DMS114 treated with DMSO at 0.1 percent for 48 hours (cell line): Measurements from ENCODE around the gene KCTD3.

Experiments
- DNase-seq: peaks from one replicate; lab custom pipeline; 2025; ENCODE audit not compliant: unreplicated experiment; lab: John Stamatoyannopoulos, UW

KCTD3 gene

GRCh38 chr1:215566556-215567490 is at the start of gene KCTD3:
Gene KCTD3, plus strand, starts transcription at chr1:215567304. Its CDS starts 382 bp downstream, at chr1:215567686.
- peak; percentile 40 for DNase-seq

DNA sequence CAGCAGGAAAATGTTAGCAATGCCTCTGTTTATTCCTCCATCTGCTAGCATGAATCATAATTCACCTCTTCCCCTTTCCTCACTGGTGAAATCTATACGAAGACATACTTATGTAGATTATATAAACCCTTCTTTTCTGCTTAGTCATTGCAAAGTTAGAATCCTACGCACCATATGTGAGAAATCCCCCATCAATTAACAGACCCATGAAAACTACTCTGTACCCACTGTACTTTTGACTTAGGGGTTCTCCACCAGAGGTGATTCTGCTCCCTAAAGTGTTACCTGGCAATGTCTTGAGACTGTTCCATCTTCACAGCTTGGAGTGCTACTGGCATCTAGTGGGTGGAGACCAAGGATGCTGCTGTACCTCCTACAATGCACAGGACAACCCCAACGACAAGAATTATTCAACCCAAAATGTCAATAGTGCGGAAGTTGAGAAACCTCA is 49.6 kb upstream of the KCTD3 start:
- no peak for DNase-seq

DNA sequence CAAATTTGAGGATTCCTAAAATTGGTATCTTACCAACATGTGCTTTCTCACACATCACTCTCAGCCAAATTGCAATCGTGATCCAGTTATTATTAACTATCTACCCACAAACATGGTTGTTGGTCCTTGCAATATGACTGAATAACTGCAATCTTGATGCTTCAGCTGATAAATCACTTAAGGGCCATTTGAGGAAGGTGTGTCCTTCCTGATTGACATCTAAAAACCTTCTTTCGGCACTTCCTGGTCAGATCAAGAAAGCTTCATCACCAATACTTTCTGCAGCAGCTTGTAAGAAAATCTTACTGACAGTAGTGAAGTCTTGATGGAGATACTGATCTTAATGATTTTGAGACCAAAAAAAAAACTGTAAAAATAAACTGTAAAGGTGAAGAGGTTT is 48.5 kb upstream of the KCTD3 start:
- DNase-seq, result no peak

DNA sequence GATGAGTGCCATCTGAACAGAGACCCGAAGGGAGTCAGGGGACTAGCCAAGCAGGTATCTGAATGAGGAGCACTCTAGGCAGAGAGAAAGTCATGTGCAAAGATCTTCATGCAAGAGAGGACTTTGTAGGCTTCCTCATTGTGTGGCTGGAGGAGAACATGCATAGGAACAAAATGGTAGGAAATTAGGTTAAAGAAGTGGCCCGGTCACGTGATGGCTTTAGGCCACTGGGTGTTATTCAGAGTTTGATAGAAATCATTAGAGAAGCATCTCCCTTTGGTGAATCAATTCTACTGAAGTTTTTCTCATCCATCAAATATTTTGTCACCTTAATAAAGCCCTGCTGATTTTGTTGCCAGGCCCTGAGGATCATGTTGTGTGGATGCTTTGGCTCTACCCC is 45.8 kb upstream of the KCTD3 start:
- no peak for DNase-seq

GRCh38 chr1:215523128-215523861 is 43.8 kb upstream of the KCTD3 start:
- DNase-seq, result no peak

- no peak for DNase-seq
Measured at GRCh38 chr1:215523906-215524305, 43.2 kb upstream of the KCTD3 start.

DNA sequence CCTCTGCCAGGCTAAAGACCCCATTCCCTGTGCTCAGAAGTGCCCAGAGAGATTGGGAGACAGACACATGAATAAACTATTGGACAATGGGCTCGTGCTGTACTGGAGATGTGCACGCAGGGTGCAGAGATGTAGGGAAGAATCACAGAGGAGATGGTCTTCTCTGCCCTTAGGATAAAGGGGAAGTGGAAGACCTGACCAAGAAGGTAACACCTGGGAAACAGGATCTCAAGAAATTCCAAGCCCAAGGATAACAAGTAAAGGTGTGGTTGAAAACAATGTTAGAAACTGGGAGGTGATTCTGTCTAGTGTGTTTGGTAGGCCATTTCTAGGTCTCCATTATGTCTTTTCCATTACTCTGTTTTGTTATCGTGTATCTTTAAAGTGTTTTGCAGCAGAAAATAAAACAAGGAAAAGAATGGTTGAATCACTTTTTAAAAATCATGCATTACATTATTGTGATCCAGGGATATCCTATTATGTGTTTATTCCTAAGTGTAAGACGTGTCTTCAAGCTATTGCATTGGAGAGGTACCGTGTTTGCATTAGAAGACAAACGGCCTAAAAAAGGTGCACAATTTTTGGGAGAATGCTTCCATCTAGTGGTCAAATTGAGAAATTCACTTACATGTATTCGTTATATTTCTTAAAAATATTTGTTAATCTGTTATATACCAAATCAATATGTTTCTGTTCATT is 40.8 kb upstream of the KCTD3 start:
- DNase-seq, result peak; percentile 63

DNA sequence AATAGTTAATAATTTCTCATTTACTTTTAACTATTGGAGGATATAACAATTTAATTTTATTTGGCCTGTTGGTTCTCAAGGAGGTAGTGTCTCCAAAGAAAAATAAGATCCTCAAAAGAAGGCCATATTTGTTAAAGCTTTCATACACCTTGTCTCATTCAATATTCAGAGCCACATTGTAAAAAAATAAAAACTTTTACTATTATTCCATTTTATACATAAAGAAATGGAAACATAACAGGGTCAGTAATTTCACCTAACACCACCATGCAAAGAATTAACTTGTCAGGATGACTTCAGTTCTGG is 40.3 kb upstream of the KCTD3 start:
- no peak for DNase-seq

- DNase-seq, result no peak
Measured at GRCh38 chr1:215529111-215529510, 38.0 kb upstream of the KCTD3 start.

DNA sequence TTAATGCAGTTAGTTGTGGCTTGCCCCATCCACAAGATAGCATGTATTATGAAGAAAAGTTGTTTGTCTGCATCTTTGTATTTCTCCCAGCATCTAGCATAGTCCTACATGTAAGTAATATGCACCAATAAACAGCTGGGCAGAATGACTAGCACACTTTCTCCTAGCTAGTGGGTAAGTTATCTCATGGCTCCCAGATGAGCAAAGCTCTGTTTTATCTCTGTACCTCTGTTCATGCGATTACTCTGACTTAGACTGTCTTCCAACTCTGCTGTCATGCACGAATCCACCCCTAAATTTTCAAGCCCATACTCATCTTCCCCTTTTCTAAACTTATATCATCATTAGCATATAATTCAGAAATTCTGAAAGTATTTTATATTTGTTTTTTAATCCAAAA is 37.5 kb upstream of the KCTD3 start:
- no peak for DNase-seq

- DNase-seq, result no peak
Measured at GRCh38 chr1:215530401-215530984, 36.6 kb upstream of the KCTD3 start.

DNA sequence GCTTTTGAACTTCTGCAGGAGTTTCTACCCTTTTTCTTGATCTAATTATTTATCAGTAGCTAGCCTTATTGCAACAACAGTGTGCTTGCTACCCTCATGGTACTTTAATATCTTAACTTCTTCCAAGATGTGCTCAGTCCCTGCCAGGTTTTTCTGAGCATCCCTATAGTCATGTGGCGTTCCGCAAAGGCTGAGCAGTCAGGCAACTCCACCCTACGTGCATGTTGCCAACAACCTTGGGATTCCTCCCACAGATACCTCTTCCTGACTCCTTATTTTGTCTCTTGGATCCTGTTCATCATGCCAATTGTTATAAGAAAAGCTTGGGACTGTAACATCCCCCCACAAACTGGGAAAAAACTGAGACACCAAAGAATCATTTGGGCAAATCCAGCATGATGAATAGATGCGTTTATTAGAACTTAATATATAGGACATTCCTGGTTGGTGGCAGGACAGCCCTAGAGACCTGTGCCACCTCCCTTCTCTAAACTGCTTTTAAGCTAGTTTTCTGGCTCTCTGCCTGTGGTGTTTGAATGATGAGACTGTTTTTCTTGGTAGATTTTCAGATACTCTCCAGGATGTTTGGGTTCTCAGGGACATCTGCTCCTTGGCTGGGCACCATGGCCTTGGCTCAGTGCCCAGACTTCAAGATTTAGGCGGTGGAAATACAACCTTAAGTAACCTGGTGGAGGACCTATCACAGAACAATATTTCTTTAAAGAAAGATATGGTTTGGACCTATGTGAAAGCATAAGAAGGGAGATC is 27.1 kb upstream of the KCTD3 start:
- no peak for DNase-seq

- no peak for DNase-seq
Measured at GRCh38 chr1:215542301-215542700, 24.8 kb upstream of the KCTD3 start.

- no peak for DNase-seq
Measured at GRCh38 chr1:215543191-215543606, 23.9 kb upstream of the KCTD3 start.

GRCh38 chr1:215543806-215544205 is 23.3 kb upstream of the KCTD3 start:
- DNase-seq, result no peak

GRCh38 chr1:215544566-215544965 is 22.5 kb upstream of the KCTD3 start:
- DNase-seq, result no peak

- DNase-seq, result no peak
Measured at GRCh38 chr1:215545096-215545495, 22.0 kb upstream of the KCTD3 start.

- no peak for DNase-seq
Measured at GRCh38 chr1:215547011-215547410, 20.1 kb upstream of the KCTD3 start.

DNA sequence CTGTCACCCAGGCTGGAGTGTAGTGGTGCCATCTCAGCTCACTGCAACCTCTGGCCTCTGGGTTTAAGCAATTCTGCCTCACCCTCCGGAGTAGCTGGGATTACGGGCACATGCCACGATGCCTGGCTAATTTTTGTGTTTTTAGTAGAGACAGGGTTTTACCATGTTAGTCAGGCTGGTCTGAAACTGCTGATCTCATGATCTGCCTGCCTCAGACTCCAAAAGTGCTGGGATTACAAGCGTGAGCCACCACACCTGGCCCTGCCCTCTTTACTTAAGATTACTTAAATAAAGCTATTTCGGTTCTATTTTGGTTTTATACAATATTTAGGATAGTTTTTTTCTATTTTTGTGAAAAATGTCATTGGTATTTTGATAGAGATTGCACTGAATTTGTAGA is 15.3 kb upstream of the KCTD3 start:
- no peak for DNase-seq

DNA sequence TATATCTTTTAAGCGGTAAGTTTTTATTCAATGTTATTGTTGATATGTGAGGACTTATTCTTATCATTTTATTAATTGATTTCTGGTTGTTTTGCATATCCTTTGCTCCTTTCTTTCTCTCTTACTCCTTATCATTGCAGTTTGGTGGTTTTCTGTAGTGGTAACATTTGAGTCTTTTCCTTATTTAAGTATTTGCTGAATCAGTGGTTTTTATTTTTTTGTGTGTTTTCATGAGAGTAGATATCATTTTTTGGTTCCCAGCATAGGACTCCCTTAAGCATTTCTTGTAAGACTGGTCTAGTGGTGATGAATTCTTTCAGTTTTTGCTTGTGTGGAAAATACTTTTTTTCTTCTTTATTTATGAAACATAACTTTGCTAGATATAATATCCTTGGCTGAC is 12.2 kb upstream of the KCTD3 start:
- DNase-seq, result no peak

DNA sequence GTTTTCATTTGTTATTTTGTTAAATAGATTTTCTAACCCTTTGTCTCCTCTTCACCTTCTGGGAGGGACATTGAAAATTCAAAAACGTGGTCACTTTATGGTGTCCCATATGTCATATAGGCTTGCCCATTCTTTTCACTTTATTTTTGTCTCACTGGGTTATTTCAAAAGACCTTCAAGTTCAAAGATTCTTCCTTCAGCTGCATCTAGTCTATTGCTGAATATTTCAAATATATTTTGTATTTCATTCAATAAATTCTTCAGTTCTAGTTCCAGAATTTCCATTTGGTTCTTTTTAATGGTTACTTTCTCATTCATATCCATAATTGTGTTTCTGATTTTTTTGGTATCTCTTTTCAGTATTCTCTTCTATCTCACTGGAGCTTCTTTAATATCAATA is 11.6 kb upstream of the KCTD3 start:
- DNase-seq, result no peak
